MM.1S (cell line): ENCODE measurements around the gene AKAP6.

ENCODE experiments used
- DNase-seq: peaks from one replicate; pipeline ENCODE4 v3.0.0-alpha.2; 2015
- H2AFZ ChIP-seq: fragments of 300-600 bp; sonication (generic); 2 replicates; pipeline ENCODE4 v1.6.0; 2016; ENCODE audit warnings: antibody characterized with exemption, low read length
- H3F3A ChIP-seq: fragments of 300-600 bp; sonication (generic); 2 replicates; pipeline ENCODE4 v1.6.1; 2016; ENCODE audit warnings: mild to moderate bottlenecking, antibody characterized with exemption, low read length, moderate library complexity, mixed read lengths; ENCODE audit not compliant: insufficient read depth
- H3K27ac ChIP-seq: fragments of 300-600 bp; sonication (generic); 2 replicates; pipeline ENCODE4 v1.5.1; 2016; ENCODE audit warnings: mild to moderate bottlenecking, low read length
- H3K27me3 ChIP-seq: fragments of 300-600 bp; sonication (generic); replicated peaks from 2 replicates; pipeline ENCODE4 v1.6.0; 2016; ENCODE audit warnings: low read length; ENCODE audit not compliant: insufficient read depth
- H3K36me3 ChIP-seq: fragments of 300-600 bp; sonication (generic); replicated peaks from 2 replicates; pipeline ENCODE4 v1.6.1; 2016; ENCODE audit warnings: mild to moderate bottlenecking, low read length, mixed read lengths; ENCODE audit not compliant: insufficient read depth
- H3K4me1 ChIP-seq: fragments of 300-600 bp; sonication (generic); 2 replicates; pipeline ENCODE4 v1.6.1; 2016; ENCODE audit warnings: low read length, mixed read lengths
- H3K4me2 ChIP-seq: fragments of 300-600 bp; sonication (generic); 2 replicates; pipeline ENCODE4 v1.6.0; 2016; ENCODE audit warnings: low read depth, low read length
- H3K4me3 ChIP-seq: fragments of 300-600 bp; sonication (generic); 2 replicates; pipeline ENCODE4 v1.5.1; 2016; ENCODE audit warnings: low read length, mixed read lengths
- H3K79me2 ChIP-seq: fragments of 300-600 bp; sonication (generic); 2 replicates; pipeline ENCODE4 v1.6.1; 2016; ENCODE audit warnings: mixed run types, low read length, mixed read lengths
- H3K9ac ChIP-seq: fragments of 300-600 bp; sonication (generic); 2 replicates; pipeline ENCODE4 v1.6.1; 2016; ENCODE audit warnings: low read length, mixed read lengths
- H3K9me2 ChIP-seq: fragments of 300-600 bp; sonication (generic); replicated peaks from 2 replicates; pipeline ENCODE4 v1.6.1; 2016; ENCODE audit warnings: mild to moderate bottlenecking, low read length, mixed read lengths; ENCODE audit not compliant: insufficient read depth
- H3K9me3 ChIP-seq: fragments of 300-600 bp; sonication (generic); replicated peaks from 2 replicates; pipeline ENCODE4 v1.6.1; 2016; ENCODE audit warnings: mild to moderate bottlenecking, low read length, mixed read lengths; ENCODE audit not compliant: insufficient read depth
- H4K20me1 ChIP-seq: fragments of 300-600 bp; sonication (generic); 2 replicates; pipeline ENCODE4 v1.6.1; 2016; ENCODE audit warnings: mild to moderate bottlenecking, low read length, moderate library complexity, mixed read lengths; ENCODE audit not compliant: insufficient read depth
- CTCF ChIP-seq: fragments of 300-600 bp; sonication (generic); IDR thresholded peaks from 2 replicates; pipeline ENCODE4 v1.5.1; 2016; ENCODE audit warnings: antibody characterized with exemption, low read length, mixed read lengths
- EZH2 ChIP-seq: fragments of 300-600 bp; sonication (generic); optimal IDR thresholded peaks from 2 replicates; pipeline ENCODE3; 2017; ENCODE audit warnings: low read depth, mild to moderate bottlenecking, antibody characterized with exemption, low read length, mixed read lengths
- EZH2phosphoT487 ChIP-seq: fragments of 300-600 bp; sonication (generic); IDR thresholded peaks from 2 replicates; pipeline ENCODE4 v1.6.1; 2018; ENCODE audit warnings: antibody characterized with exemption, low read length

AKAP6 gene

DNA sequence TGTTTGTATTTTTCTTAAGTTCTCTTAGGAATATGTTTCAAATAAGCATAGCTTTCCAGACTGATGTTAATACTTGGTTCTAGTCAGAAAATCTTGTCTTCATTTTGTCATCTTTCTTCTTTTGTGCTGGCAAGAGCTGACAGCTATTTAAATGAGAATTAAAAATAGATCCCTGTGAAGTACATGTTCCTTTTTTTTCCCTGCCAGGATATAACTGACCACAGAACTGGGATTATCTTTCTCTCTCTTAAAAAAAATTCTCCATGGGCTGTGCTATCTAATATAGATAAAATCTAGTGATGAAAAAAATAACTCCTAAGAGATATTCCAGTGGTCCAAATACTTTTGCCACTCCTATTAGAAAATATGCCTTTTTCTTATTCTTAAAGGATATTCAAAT lies 163.4 kb downstream of the AKAP6 start:
- H3K9me2 ChIP-seq: no peaks in the 10 kb centered on the region
- H3K4me1 ChIP-seq: no peaks in the 10 kb centered on the region
- no peak for DNase-seq
- H3K4me2 ChIP-seq: no peak overlapping the region
- no peaks in the 10 kb centered on the region for H4K20me1 ChIP-seq
- H3K4me3 ChIP-seq: no peak overlapping the region
- no peaks in the 10 kb centered on the region for H3K27me3 ChIP-seq
- H3K79me2 ChIP-seq: no peaks in the 10 kb centered on the region
- H2AFZ ChIP-seq: no peak overlapping the region
- H3K9me3 ChIP-seq: no peaks in the 10 kb centered on the region
- no peaks in the 10 kb centered on the region for H3K36me3 ChIP-seq
- H3K9ac ChIP-seq: no peak overlapping the region
- no peaks in the 10 kb centered on the region for H3F3A ChIP-seq
- H3K27ac ChIP-seq: no peak overlapping the region
- no peak for TF ChIP-seq EZH2

DNA sequence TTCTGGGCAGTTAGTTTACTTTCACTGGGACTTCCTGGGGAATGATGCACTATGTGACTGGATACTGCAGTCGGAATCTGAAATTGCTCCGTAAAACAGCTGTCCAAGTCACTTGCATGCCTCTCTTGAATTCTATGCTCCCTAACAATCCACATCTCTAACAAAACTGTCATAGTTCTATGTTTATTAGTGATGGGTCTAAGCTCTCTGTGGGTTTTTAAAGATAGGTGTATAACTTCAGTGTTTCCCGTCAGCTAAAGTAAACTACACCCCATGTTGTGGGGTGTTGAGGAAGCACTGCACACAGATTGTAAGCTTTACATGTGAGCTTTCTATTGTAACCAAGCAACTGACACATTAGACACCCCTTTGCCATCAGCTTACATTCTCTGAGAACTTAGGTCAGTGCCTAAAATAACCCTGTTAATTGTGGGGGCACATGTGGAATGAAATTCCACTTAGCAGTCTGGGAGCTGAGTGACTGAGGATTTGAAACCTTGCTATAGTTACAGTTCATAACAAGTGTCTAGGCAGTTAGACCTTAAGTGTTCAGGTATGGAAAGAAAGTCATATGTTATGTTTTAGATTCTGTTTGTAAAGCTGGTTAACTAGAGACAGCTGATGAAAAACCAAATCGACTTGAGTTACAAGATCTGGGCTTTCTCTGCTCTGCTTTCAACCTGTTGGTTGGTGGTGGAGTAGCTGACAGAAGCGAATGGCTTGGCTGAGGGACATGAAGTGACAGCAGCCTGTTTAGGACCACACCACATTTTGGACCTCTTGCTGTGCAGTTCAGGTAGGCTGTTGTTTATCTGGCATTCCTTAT lies 165.7 kb downstream of the AKAP6 start:
- no peak overlapping the region for H3K9ac ChIP-seq
- no peaks in the 10 kb centered on the region for H3F3A ChIP-seq
- no peaks in the 10 kb centered on the region for H3K27me3 ChIP-seq
- no peak overlapping the region for H3K4me3 ChIP-seq
- no peaks in the 10 kb centered on the region for H3K9me2 ChIP-seq
- TF ChIP-seq CTCF: no peak
- TF ChIP-seq EZH2phosphoT487: no peak
- TF ChIP-seq EZH2: no peak
- no peak overlapping the region for H3K27ac ChIP-seq
- no peaks in the 10 kb centered on the region for H3K79me2 ChIP-seq
- H3K9me3 ChIP-seq: no peaks in the 10 kb centered on the region
- H3K4me1 ChIP-seq: no peaks in the 10 kb centered on the region
- no peak overlapping the region for H3K4me2 ChIP-seq
- no peaks in the 10 kb centered on the region for H4K20me1 ChIP-seq
- no peak for DNase-seq
- no peaks in the 10 kb centered on the region for H3K36me3 ChIP-seq
- H2AFZ ChIP-seq: no peak overlapping the region

GRCh38 chr14:32495435-32495734 lies 166.3 kb downstream of the AKAP6 start:
- H3K9ac ChIP-seq: no peak overlapping the region
- H3K79me2 ChIP-seq: no peaks in the 10 kb centered on the region
- no peaks in the 10 kb centered on the region for H3F3A ChIP-seq
- no peaks in the 10 kb centered on the region for H3K4me1 ChIP-seq
- H3K27me3 ChIP-seq: no peaks in the 10 kb centered on the region
- TF ChIP-seq CTCF: no peak
- no peak for TF ChIP-seq EZH2
- no peak for TF ChIP-seq EZH2phosphoT487
- no peak for DNase-seq
- H3K36me3 ChIP-seq: no peaks in the 10 kb centered on the region
- H3K27ac ChIP-seq: no peak overlapping the region
- no peaks in the 10 kb centered on the region for H3K9me2 ChIP-seq
- H3K4me2 ChIP-seq: no peak overlapping the region
- H3K4me3 ChIP-seq: no peak overlapping the region
- no peak overlapping the region for H2AFZ ChIP-seq
- H3K9me3 ChIP-seq: no peaks in the 10 kb centered on the region
- no peaks in the 10 kb centered on the region for H4K20me1 ChIP-seq

DNA sequence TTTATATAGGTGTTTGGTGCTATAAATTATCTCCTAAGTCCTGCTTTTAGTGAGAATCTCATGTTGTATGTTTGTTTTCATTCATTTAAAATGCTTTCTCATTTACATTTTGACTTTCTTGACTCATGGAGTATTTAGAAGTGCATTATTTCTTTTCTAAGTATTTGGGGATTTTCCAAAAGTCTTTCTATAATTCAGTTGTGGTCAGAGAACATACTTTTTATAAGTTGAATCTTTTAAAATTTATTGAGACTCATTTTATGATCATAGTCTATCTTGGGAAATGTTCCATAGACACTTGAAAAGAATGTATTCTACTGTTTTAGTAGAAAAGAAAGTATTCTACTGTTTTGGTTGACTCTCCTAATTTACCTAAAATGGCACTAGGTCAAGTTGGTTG lies 168.2 kb downstream of the AKAP6 start:
- Histone ChIP-seq H3K9me2 (no peaks in the 10 kb centered on the region), H3K4me2 (no peak overlapping the region), H3K79me2 (no peaks in the 10 kb centered on the region), H3K36me3 (no peaks in the 10 kb centered on the region), H2AFZ (no peak overlapping the region), H3K4me3 (no peak overlapping the region), H3K9ac (no peak overlapping the region), H3F3A (no peaks in the 10 kb centered on the region), H3K27ac (no peak overlapping the region), H3K4me1 (no peaks in the 10 kb centered on the region), H3K9me3 (no peaks in the 10 kb centered on the region), H4K20me1 (no peaks in the 10 kb centered on the region), H3K27me3 (no peaks in the 10 kb centered on the region)
- no peak for DNase-seq
- TF ChIP-seq CTCF (no peak), EZH2phosphoT487 (no peak), EZH2 (no peak)
